SK-N-SH treated with all-trans-retinoic acid at 6 μM for 48 hours (cell line): ENCODE results near the gene TEX55.

Source experiments
- ATAC-seq: fragments of 200-7000 bp; cut with Tn5 transposase; 3 replicates; pipeline ENCODE4 v1.9.1; 2020; ENCODE audit warnings: mild to moderate bottlenecking, moderate library complexity
- ARNTL ChIP-seq: fragments of 450-650 bp; formaldehyde crosslinking; IDR thresholded peaks from 2 replicates; pipeline ENCODE4 v1.5.0; 2020; ENCODE audit warnings: low read depth, mild to moderate bottlenecking, moderate library complexity, borderline replicate concordance
- BACH2 ChIP-seq: fragments of 250-450 bp; sonication (Bioruptor Pico); IDR thresholded peaks from 2 replicates; pipeline ENCODE4 v1.9.0; 2021; ENCODE audit warnings: mild to moderate bottlenecking, borderline replicate concordance
- CSDC2 ChIP-seq: fragments of 250-450 bp; sonication (Bioruptor Pico); IDR thresholded peaks from 2 replicates; pipeline ENCODE4 v1.5.0; 2020; ENCODE audit warnings: mild to moderate bottlenecking, moderate library complexity
- ESRRG ChIP-seq: fragments of 250-450 bp; sonication (Bioruptor Pico); IDR thresholded peaks from 2 replicates; pipeline ENCODE4 v1.6.1; 2021; ENCODE audit warnings: mild to moderate bottlenecking
- GLIS3 ChIP-seq: fragments of 250-450 bp; sonication (Bioruptor Pico); IDR thresholded peaks from 2 replicates; pipeline ENCODE4 v1.5.0; 2020; ENCODE audit warnings: mild to moderate bottlenecking, moderate library complexity
- ISL1 ChIP-seq: fragments of 250-450 bp; sonication (Bioruptor Pico); IDR thresholded peaks from 2 replicates; pipeline ENCODE4 v2.1.2; 2022; ENCODE audit warnings: mild to moderate bottlenecking, moderate library complexity
- OSR1 ChIP-seq: fragments of 250-450 bp; sonication (Bioruptor Pico); IDR thresholded peaks from 2 replicates; pipeline ENCODE4 v1.8.0; 2022; ENCODE audit warnings: moderate library complexity, mild to moderate bottlenecking, inconsistent platforms
- PPARA ChIP-seq: fragments of 250-450 bp; sonication (Bioruptor Pico); IDR thresholded peaks from 2 replicates; pipeline ENCODE4 v1.5.0; 2020; ENCODE audit warnings: mild to moderate bottlenecking, borderline replicate concordance
- SNAI2 ChIP-seq: fragments of 250-450 bp; sonication (Bioruptor Pico); IDR thresholded peaks from 2 replicates; pipeline ENCODE4 v1.5.0; 2020; ENCODE audit warnings: mild to moderate bottlenecking, moderate library complexity
- TCF4 ChIP-seq: fragments of 250-450 bp; sonication (Bioruptor Pico); IDR thresholded peaks from 2 replicates; pipeline ENCODE4 v1.8.0; 2021; ENCODE audit warnings: mild to moderate bottlenecking, moderate library complexity, borderline replicate concordance
- TOX ChIP-seq: fragments of 250-450 bp; sonication (Bioruptor Pico); IDR thresholded peaks from 2 replicates; pipeline ENCODE4 v1.8.0; 2021; ENCODE audit warnings: mild to moderate bottlenecking, moderate library complexity, borderline replicate concordance
- ZC3H10 ChIP-seq: fragments of 250-450 bp; sonication (Bioruptor Pico); IDR thresholded peaks from 2 replicates; pipeline ENCODE4 v1.5.1; 2021; ENCODE audit warnings: mild to moderate bottlenecking, moderate library complexity
- ZFP3 ChIP-seq: fragments of 250-450 bp; sonication (Bioruptor Pico); IDR thresholded peaks from 2 replicates; pipeline ENCODE4 v1.5.0; 2020; ENCODE audit warnings: mild to moderate bottlenecking, moderate library complexity
- ZFP30 ChIP-seq: fragments of 450-650 bp; formaldehyde crosslinking; IDR thresholded peaks from 2 replicates; pipeline ENCODE4 v1.5.0; 2022; ENCODE audit warnings: mild to moderate bottlenecking, moderate library complexity
- ZNF565 ChIP-seq: fragments of 450-650 bp; formaldehyde crosslinking; conservative IDR thresholded peaks from 2 replicates; pipeline ENCODE4 v1.5.0; 2020; ENCODE audit warnings: low read depth, mild to moderate bottlenecking, moderate library complexity
- ZNF70 ChIP-seq: fragments of 450-650 bp; formaldehyde crosslinking; IDR thresholded peaks from 2 replicates; pipeline ENCODE4 v1.5.0; 2020; ENCODE audit warnings: mild to moderate bottlenecking, moderate library complexity
- ZNF8 ChIP-seq: fragments of 450-650 bp; formaldehyde crosslinking; IDR thresholded peaks from 2 replicates; pipeline ENCODE4 v1.5.0; 2020; ENCODE audit warnings: mild to moderate bottlenecking, moderate library complexity
- TF ChIP-seq, protein P1 (sequence below): fragments of 250-450 bp; sonication (Bioruptor Pico); IDR thresholded peaks from 2 replicates; pipeline ENCODE4 v1.5.0; 2020; ENCODE audit warnings: mild to moderate bottlenecking, moderate library complexity
- TF ChIP-seq, protein P2 (sequence below): fragments of 250-450 bp; sonication (Bioruptor Pico); IDR thresholded peaks from 2 replicates; pipeline ENCODE4 v1.5.1; 2020; ENCODE audit warnings: low read depth, mild to moderate bottlenecking, moderate library complexity
- TF ChIP-seq, protein P3 (sequence below): fragments of 250-450 bp; sonication (Bioruptor Pico); IDR thresholded peaks from 2 replicates; pipeline ENCODE4 v1.8.0; 2021; ENCODE audit warnings: low read depth, mild to moderate bottlenecking, moderate library complexity, borderline replicate concordance

Gene TEX55

DNA sequence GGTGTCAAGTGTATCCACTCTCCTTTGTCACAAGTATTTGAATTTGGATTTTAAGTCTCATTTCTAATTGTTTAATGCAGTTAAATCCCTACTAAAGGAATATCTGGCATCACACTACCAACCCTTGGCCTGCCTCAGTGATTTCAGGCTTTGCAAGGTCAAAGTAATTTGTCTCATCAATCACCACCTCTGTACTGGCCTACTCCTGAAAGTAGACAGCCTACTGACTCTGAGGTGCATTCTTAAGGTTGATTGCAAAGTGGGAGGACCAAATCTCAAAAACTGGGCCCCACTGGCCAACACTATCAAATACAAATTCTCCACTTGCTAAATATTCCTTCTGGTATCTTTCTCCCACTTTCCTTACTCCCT is 851 bp upstream of the TEX55 start:
- peak; percentile 46 for ATAC-seq
- no peak for TF ChIP-seq PPARA (CRISPR knock-in tag)
- no peak for TF ChIP-seq ZC3H10
- TF ChIP-seq, protein P1, sequence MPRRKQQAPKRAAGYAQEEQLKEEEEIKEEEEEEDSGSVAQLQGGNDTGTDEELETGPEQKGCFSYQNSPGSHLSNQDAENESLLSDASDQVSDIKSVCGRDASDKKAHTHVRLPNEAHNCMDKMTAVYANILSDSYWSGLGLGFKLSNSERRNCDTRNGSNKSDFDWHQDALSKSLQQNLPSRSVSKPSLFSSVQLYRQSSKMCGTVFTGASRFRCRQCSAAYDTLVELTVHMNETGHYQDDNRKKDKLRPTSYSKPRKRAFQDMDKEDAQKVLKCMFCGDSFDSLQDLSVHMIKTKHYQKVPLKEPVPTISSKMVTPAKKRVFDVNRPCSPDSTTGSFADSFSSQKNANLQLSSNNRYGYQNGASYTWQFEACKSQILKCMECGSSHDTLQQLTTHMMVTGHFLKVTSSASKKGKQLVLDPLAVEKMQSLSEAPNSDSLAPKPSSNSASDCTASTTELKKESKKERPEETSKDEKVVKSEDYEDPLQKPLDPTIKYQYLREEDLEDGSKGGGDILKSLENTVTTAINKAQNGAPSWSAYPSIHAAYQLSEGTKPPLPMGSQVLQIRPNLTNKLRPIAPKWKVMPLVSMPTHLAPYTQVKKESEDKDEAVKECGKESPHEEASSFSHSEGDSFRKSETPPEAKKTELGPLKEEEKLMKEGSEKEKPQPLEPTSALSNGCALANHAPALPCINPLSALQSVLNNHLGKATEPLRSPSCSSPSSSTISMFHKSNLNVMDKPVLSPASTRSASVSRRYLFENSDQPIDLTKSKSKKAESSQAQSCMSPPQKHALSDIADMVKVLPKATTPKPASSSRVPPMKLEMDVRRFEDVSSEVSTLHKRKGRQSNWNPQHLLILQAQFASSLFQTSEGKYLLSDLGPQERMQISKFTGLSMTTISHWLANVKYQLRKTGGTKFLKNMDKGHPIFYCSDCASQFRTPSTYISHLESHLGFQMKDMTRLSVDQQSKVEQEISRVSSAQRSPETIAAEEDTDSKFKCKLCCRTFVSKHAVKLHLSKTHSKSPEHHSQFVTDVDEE (CRISPR knock-in tag): no peak
- TF ChIP-seq ESRRG (CRISPR knock-in tag): no peak
- no peak for TF ChIP-seq ZNF565 (CRISPR knock-in tag)
- TF ChIP-seq ARNTL (CRISPR knock-in tag): no peak
- TF ChIP-seq GLIS3 (CRISPR knock-in tag): no peak
- TF ChIP-seq TOX: no peak
- no peak for TF ChIP-seq ZFP30 (CRISPR knock-in tag)
- no peak for TF ChIP-seq OSR1 (CRISPR knock-in tag)
- no peak for TF ChIP-seq ZFP3 (CRISPR knock-in tag)

DNA sequence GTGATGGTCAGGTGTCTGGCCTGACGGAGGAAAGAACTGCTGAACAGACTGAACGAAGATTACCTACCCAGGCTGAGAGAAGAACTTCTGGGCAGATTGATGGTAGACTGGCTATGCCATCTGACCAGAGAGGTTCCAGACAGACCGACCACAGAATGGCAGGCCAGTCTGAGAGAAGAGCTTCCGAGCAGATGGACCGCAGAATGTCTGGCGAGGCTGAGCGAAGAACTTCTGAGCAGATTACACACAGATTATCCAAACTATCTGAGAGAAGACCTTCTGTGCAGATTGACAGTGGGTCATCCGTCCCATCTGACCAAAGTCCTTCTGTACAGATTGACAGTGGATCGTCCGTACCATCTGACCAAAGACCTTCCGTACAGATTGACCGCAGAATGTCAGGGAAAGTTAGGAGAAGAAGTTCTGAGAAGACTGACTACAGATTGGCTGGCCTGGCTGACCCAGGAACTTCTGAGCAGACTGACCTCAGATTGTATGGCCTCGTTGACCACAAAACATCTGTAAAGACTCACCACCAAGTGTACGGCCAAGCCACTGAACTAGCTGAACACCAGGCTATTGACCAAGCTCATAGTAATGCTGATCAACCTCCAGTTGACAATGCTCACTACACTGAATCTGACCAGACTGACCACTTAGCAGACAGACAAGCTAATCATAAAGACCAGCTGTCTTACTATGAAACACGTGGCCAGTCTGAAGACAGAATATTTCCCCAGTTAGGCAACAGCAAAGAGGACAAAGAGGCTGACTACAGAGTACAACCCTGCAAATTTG is 812 bp downstream of the TEX55 start:
- ATAC-seq: no peak
- TF ChIP-seq ZNF70 (no peak), ESRRG (CRISPR knock-in tag) (no peak), PPARA (CRISPR knock-in tag) (no peak)
- TF ChIP-seq, protein P1 (CRISPR knock-in tag): no peak
- TF ChIP-seq, all 23 proteins: peak for 0

DNA sequence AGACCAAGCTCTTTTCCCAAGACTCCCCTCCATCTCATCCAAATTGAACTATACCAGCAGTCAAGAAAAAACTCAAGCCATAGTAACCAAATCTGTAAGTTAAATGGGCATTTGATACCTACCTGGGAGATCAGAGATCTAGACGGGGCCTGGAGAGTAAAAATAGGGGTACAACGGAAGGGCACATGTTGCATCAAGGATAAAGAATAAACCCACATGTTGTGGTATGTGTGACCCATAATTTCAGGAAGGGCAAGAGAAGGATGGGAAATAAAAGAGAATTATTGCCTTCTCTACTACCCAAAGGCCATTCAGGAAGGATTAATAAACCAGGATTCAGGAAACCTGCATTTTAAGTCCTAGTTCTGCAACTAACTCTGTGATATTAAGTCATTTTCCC is 1.5 kb downstream of the TEX55 start:
- ATAC-seq: no peak
- no peak for TF ChIP-seq ZNF8
- TF ChIP-seq ISL1 (CRISPR knock-in tag): no peak

DNA sequence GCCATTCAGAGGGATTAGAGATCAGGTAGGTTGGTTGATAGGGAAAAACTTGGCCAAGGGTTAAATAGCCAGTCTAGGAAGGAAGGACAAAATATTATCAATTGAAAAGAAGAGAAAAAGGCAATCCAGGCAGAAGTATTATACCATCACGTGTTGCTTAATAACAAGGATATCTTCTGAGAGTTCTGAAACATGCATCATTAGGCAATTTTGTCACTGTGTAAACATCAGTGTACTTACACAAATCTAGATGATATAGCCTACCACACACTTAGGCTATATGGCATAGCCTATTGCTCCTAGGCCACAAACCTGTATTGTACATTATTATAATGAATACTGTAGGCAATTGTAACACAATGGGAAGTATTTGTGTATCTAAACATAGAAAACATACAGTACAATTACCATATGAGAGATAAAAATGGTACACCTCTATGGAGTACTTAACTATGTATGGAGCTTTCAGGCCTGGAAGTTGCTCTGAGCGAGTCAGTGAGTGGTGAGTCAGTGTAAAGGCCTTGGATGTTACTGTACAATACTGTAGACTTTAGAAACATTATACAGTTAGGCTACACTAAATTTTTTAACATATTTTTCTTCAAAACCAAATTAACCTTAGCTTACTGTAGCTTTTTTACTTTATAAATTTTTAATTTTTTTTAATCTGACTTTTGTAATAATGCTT is 2.7 kb downstream of the TEX55 start:
- ATAC-seq: no peak

More for the DNA sequence above, 2.7 kb downstream of the TEX55 start:
- TF ChIP-seq SNAI2 (CRISPR knock-in tag): no peak
- TF ChIP-seq, protein P2, sequence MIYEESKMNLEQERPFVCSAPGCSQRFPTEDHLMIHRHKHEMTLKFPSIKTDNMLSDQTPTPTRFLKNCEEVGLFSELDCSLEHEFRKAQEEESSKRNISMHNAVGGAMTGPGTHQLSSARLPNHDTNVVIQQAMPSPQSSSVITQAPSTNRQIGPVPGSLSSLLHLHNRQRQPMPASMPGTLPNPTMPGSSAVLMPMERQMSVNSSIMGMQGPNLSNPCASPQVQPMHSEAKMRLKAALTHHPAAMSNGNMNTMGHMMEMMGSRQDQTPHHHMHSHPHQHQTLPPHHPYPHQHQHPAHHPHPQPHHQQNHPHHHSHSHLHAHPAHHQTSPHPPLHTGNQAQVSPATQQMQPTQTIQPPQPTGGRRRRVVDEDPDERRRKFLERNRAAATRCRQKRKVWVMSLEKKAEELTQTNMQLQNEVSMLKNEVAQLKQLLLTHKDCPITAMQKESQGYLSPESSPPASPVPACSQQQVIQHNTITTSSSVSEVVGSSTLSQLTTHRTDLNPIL (CRISPR knock-in tag): no peak
- TF ChIP-seq PPARA (CRISPR knock-in tag): no peak
- TF ChIP-seq TOX: no peak
- no peak for TF ChIP-seq ZNF565 (CRISPR knock-in tag)
- no peak for TF ChIP-seq ZC3H10
- no peak for TF ChIP-seq BACH2 (CRISPR knock-in tag)
- TF ChIP-seq ZFP3 (CRISPR knock-in tag): no peak
- TF ChIP-seq ZNF70: no peak
- TF ChIP-seq ZNF8: no peak
- TF ChIP-seq, protein P3, sequence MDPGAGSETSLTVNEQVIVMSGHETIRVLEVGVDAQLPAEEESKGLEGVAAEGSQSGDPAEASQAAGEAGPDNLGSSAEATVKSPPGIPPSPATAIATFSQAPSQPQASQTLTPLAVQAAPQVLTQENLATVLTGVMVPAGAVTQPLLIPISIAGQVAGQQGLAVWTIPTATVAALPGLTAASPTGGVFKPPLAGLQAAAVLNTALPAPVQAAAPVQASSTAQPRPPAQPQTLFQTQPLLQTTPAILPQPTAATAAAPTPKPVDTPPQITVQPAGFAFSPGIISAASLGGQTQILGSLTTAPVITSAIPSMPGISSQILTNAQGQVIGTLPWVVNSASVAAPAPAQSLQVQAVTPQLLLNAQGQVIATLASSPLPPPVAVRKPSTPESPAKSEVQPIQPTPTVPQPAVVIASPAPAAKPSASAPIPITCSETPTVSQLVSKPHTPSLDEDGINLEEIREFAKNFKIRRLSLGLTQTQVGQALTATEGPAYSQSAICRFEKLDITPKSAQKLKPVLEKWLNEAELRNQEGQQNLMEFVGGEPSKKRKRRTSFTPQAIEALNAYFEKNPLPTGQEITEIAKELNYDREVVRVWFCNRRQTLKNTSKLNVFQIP: no peak
- TF ChIP-seq ESRRG (CRISPR knock-in tag): no peak
- TF ChIP-seq GLIS3 (CRISPR knock-in tag): no peak
- no peak for TF ChIP-seq CSDC2 (CRISPR knock-in tag)
- TF ChIP-seq OSR1 (CRISPR knock-in tag): no peak
- TF ChIP-seq, protein P1 (CRISPR knock-in tag): no peak
- no peak for TF ChIP-seq ZFP30 (CRISPR knock-in tag)
- TF ChIP-seq ARNTL (CRISPR knock-in tag): no peak
- no peak for TF ChIP-seq TCF4 (CRISPR knock-in tag)
- no peak for TF ChIP-seq ISL1 (CRISPR knock-in tag)
